ENCODE data around the gene PDE9A. TPM values are rescaled to one million over a fixed set of nuclear protein-coding genes. Genes with fewer than 3 reads are reported as not detected.

The PDE9A gene
- total RNA-seq, 1 experiment from 2014 or later = 31.9 TPM

GRCh38 chr21:42703965-42704364 is 50.5 kb downstream of the PDE9A start:
- Histone ChIP-seq H3K79me1 (ENCODE audit: insufficient read depth, low read depth, low read length, poor library complexity, severe bottlenecking) (no peaks in the 10 kb centered on the region), H3K4me2 (ENCODE audit: insufficient read depth, insufficient read length, low read length) (no peak overlapping the region), H3K27me3 (ENCODE audit: insufficient read depth, low read length) (no peaks in the 10 kb centered on the region), H4K91ac (ENCODE audit: insufficient read length, low read depth, low read length) (no peak overlapping the region), H3K4me1 (ENCODE audit: insufficient read depth, low read length) (peaks cover 7% of the 10 kb centered on the region; the same call in 1 of the 2 replicates), H3K18ac (ENCODE audit: insufficient read length, low read depth, low read length) (no peak overlapping the region), H3K79me2 (ENCODE audit: insufficient read depth, low read length) (no peaks in the 10 kb centered on the region), H2AK5ac (ENCODE audit: insufficient read length, low read length) (no peak overlapping the region), H3K56ac (ENCODE audit: insufficient read length, low read depth, low read length) (no peak overlapping the region), H3T11ph (ENCODE audit: low read length) (no peak overlapping the region), H3K4ac (ENCODE audit: low read depth, low read length) (no peak overlapping the region), H3K23ac (ENCODE audit: insufficient read length, low read depth, low read length) (no peak overlapping the region), H3K9ac (ENCODE audit: extremely low read depth, insufficient read length, low read length) (no peak overlapping the region), H3K9me3 (ENCODE audit: control insufficient read depth, low read depth, low read length) (no peaks in the 10 kb centered on the region), H2AFZ (ENCODE audit: low read length) (no peak overlapping the region), H3K23me2 (ENCODE audit: insufficient read length, low read depth, low read length, poor library complexity, severe bottlenecking) (no peaks in the 10 kb centered on the region), H3K14ac (ENCODE audit: insufficient read depth, low read length) (no peak overlapping the region), H2BK15ac (ENCODE audit: low read depth, low read length) (no peak overlapping the region), H2BK20ac (ENCODE audit: low read depth, low read length, poor library complexity, severe bottlenecking) (no peak overlapping the region), H2BK5ac (ENCODE audit: insufficient read length, low read length) (no peak overlapping the region), H2BK120ac (ENCODE audit: low read depth, low read length, poor library complexity, severe bottlenecking) (no peak overlapping the region), H4K20me1 (ENCODE audit: control insufficient read depth, insufficient read depth, insufficient read length) (no peaks in the 10 kb centered on the region), H2BK12ac (ENCODE audit: insufficient read length, low read depth, low read length) (no peak overlapping the region), H3K27ac (ENCODE audit: insufficient read length, low read depth, low read length) (no peak overlapping the region), H4K8ac (replicated peaks; ENCODE audit: insufficient read length, low read depth, low read length) (no peak overlapping the region), H4K5ac (ENCODE audit: insufficient read length, low read depth, low read length) (no peak overlapping the region)
- Mint-ChIP-seq H3K4me1 (peaks cover 37 to 41% of the 10 kb centered on the region in 2 experiments), H3K27me3 (ENCODE audit: low read depth) (no peaks in the 10 kb centered on the region), H3K36me3 (ENCODE audit: insufficient read depth in 1 of 3, low read depth in 3 of 3) (peaks cover 32 to 51% (median 48%) of the 10 kb centered on the region in 3 experiments), H3K4me3 (no peak overlapping the region), H3K9me3 (peaks cover 6 to 10% of the 10 kb centered on the region in 2 experiments), H3K27ac (peak overlapping the region in 2 of 3 experiments; percentile 14 to 15; a peak in 2 of 7 replicates)
- WGBS (ENCODE audit: extremely low coverage, insufficient read length, low lambda C conversion rate) = no CpG with 5 or more reads among the region's 18 CpGs
- TF ChIP-seq CTCF (conservative IDR thresholded peaks at IDR 0.05) = no peak
- no peak for DNase-seq
